Measurements from ENCODE around the gene PNO1. TPM values are rescaled to one million over a fixed set of nuclear protein-coding genes. Genes with fewer than 3 reads are reported as not detected.

PNO1 gene
- total and polyA plus RNA-seq, 10 of the 15 experiments (the other 5 are each of a cell fraction or from before 2014, with no cell fraction given), result 9.7 to 60.2 (median 30.3) TPM

DNA sequence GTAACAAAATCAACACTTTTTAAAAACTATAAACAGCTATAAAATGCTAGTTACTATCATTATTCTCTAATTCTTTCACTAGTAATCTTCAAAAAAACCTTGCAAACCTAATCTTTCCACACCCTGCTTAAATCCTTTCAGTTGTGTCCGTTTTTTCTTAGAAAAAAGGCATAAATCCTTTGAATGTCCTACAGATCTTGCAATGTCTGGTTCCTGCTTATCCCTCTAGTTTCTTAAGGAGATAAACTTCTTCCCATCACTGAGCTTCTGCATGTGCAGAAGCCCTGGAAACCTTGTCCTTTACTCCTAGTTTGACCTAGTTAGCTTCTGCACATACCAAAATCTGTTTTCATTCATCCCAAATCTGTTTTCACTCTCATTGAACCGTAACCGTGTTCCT is 1.3 kb upstream of the PNO1 start:
- peaks cover 0 to 7% of the 10 kb centered on the region in 2 experiments; a peak in 2 of 4 replicates for H3K36me3 ChIP-seq (ENCODE audit: control insufficient read depth in 2 of 2, insufficient read depth in 2 of 2, low read length in 1 of 2)
- FAIRE-seq (no peak), DNase-seq (ENCODE audit: low read depth, low spot score) (no peak), ATAC-seq (no peak)
- H3K4me1 ChIP-seq (ENCODE audit: control insufficient read depth, insufficient read depth, low read length), result peaks cover 10% of the 10 kb centered on the region
- TF ChIP-seq MYC (IDR thresholded peaks at IDR 0.05; ENCODE audit: insufficient read depth, insufficient read length, insufficient replicate concordance, low read length, severe bottlenecking) (no peak), ATF7 (IDR thresholded peaks at IDR 0.05; ENCODE audit: low read depth) (no peak), SREBF2 (IDR thresholded peaks at IDR 0.05; ENCODE audit: low read length) (no peak), KLF5 (IDR thresholded peaks at IDR 0.05; ENCODE audit: partially characterized antibody) (no peak), SUPT20H (IDR thresholded peaks at IDR 0.05; ENCODE audit: borderline replicate concordance, control insufficient read depth, low read depth, low read length) (no peak), CBX5 (IDR thresholded peaks at IDR 0.05; ENCODE audit: low read depth) (no peak), YBX1 (IDR thresholded peaks at IDR 0.05) (no peak), TBL1XR1 (IDR thresholded peaks at IDR 0.05; ENCODE audit: low read depth, low read length) (no peak), BHLHE40 (IDR thresholded peaks at IDR 0.05; ENCODE audit: borderline replicate concordance in 1 of 2, low read depth in 2 of 2, low read length in 1 of 2) (no peak), SIN3A (IDR thresholded peaks at IDR 0.05; ENCODE audit: low read depth, low read length) (no peak), SUZ12 (IDR thresholded peaks at IDR 0.05; ENCODE audit: unreplicated experiment) (no peak)
- TF ChIP-seq, protein P1, sequence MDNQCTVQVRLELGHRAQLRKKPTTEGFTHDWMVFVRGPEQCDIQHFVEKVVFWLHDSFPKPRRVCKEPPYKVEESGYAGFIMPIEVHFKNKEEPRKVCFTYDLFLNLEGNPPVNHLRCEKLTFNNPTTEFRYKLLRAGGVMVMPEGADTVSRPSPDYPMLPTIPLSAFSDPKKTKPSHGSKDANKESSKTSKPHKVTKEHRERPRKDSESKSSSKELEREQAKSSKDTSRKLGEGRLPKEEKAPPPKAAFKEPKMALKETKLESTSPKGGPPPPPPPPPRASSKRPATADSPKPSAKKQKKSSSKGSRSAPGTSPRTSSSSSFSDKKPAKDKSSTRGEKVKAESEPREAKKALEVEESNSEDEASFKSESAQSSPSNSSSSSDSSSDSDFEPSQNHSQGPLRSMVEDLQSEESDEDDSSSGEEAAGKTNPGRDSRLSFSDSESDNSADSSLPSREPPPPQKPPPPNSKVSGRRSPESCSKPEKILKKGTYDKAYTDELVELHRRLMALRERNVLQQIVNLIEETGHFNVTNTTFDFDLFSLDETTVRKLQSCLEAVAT (IDR thresholded peaks at IDR 0.05), result no peak
- peak overlapping the region; percentile 91 for H3K4me2 ChIP-seq (ENCODE audit: control insufficient read depth, insufficient read depth)
- POLR2A ChIA-PET, result interaction anchor here (0.7 to 1.2 kb wide), 3 partner anchors 12 to 94 kb away, joined by 3 to 5 read pairs (median 4); partner anchors contain the start of gene C1D
- WGBS (ENCODE audit: insufficient coverage, insufficient replicate concordance, low lambda C conversion rate, missing lambda C conversion rate), result 0% methylated on average over 3 of the region's 3 CpGs
- in situ Hi-C loops (cut with MboI) (no loop called here), intact Hi-C loops (cut with micrococcal nuclease; ENCODE audit: unreplicated experiment) (loop anchor here (2.0 kb wide), 1 partner anchor 36 kb away; no protein-coding TSS in a partner anchor)
- peak overlapping the region; percentile 97; the same call in 1 of the 2 replicates for H3K27ac ChIP-seq (ENCODE audit: control insufficient read depth, insufficient read depth)
- no TSS peak for BruUV-seq (replicated peaks)
- H3K27me3 ChIP-seq (replicated peaks in 1 of 2; ENCODE audit: control insufficient read depth in 2 of 2, insufficient read depth in 2 of 2, low read length in 1 of 2), result no peaks in the 10 kb centered on the region
- H3K4me3 ChIP-seq, result peak overlapping the region; percentile 98
- CTCF ChIA-PET, result interaction anchor here (0.7 to 3.6 kb wide), 8 partner anchors 20 to 307 kb away, joined by 3 to 25 read pairs (median 4); partner anchors contain the start of gene PPP3R1
- H2AFZ ChIP-seq (ENCODE audit: control insufficient read depth, low read depth, low read length), result peak overlapping the region; percentile 97; the same call in 1 of the 2 replicates
- SMC1A ChIA-PET (ENCODE audit: uncharacterized antibody, unreplicated experiment), result interaction anchor here (0.8 to 2.1 kb wide), 12 partner anchors 12 to 127 kb away, joined by 3 to 12 read pairs (median 6); partner anchors contain the start of gene PPP3R1
- RAD21 ChIA-PET (ENCODE audit: unreplicated experiment), result interaction anchor here (0.9 to 3.6 kb wide), 5 partner anchors 29 to 307 kb away, joined by 3 to 13 read pairs (median 3); no protein-coding TSS in a partner anchor
- peaks cover 40% of the 10 kb centered on the region for H3K79me2 ChIP-seq (ENCODE audit: control insufficient read depth, insufficient read depth, low read length)
- no peaks in the 10 kb centered on the region for H4K20me1 ChIP-seq (ENCODE audit: control insufficient read depth, insufficient read depth)
- no peaks in the 10 kb centered on the region for H3K9me3 ChIP-seq (replicated peaks; ENCODE audit: control insufficient read depth, insufficient read depth, low read length)
- H3K9ac ChIP-seq (ENCODE audit: control insufficient read depth, insufficient read depth, low read length), result peak overlapping the region; percentile 87

Measured in GM12878 (cell line).